GM12878 (cell line): ENCODE measurements around the gene POFUT2. TPM values are rescaled to one million over a fixed set of nuclear protein-coding genes. Genes with fewer than 3 reads are reported as not detected.

Experiments
- ATAC-seq: fragments of 200-7000 bp; cut with Tn5 transposase; 3 replicates; pipeline ENCODE4 v1.9.1; 2020; ENCODE audit warnings: mild to moderate bottlenecking, moderate library complexity
- BruUV-seq: library from RNA; stranded (reverse); fragments of 400-500 nt; replicated peaks from 2 replicates; lab custom pipeline; 2021; lab: Mats Ljungman, UMichigan
- CTCF ChIA-PET: fragments of 300-600 bp; sonication (Branson Sonifier 250); formaldehyde crosslinking; extraction: SDS; loops from one replicate; lab custom pipeline; 2021; ENCODE audit warnings: inconsistent platforms; lab: Yijun Ruan, JAX
- POLR2A ChIA-PET: fragments of 350-600 bp; formaldehyde crosslinking; extraction: SDS; loops from one replicate; lab custom pipeline; 2021; ENCODE audit warnings: inconsistent platforms; lab: Charles Lee
- RAD21 ChIA-PET: fragments of 300-600 bp; sonication (Branson Sonifier 250); formaldehyde crosslinking; loops from one replicate; lab custom pipeline; 2023; ENCODE audit warnings: antibody characterized with exemption; ENCODE audit not compliant: unreplicated experiment; lab: Charles Lee
- SMC1A ChIA-PET: fragments of 300-600 bp; sonication (Branson Sonifier 250); formaldehyde crosslinking; loops from one replicate; lab custom pipeline; 2023; ENCODE audit not compliant: unreplicated experiment, uncharacterized antibody; lab: Charles Lee
- DNase-seq: peaks from one replicate; pipeline ENCODE4 v3.0.0-alpha.2; 2011; ENCODE audit warnings: low read depth, low spot score
- FAIRE-seq: peaks from 3 replicates; lab custom pipeline; 2011; peaks lifted over from hg19 to GRCh38; lab: Jason Lieb, UNC
- H2AFZ ChIP-seq: 2 replicates; pipeline ENCODE4 v1.6.0; 2011; ENCODE audit warnings: low read depth, low read length, control low read depth; ENCODE audit not compliant: control insufficient read depth
- H3K27ac ChIP-seq: 2 replicates; pipeline ENCODE4 v1.5.1; 2011; ENCODE audit warnings: control low read depth; ENCODE audit not compliant: control insufficient read depth, insufficient read depth
- H3K27me3 ChIP-seq, 2 experiments: replicated peaks in 1 of 2; 2 replicates each; pipeline versions ENCODE4 v1.6.0 to v1.6.1; 2011; ENCODE audit warnings: low read length in 1 of 2; ENCODE audit not compliant: control insufficient read depth in 2 of 2, insufficient read depth in 2 of 2
- H3K36me3 ChIP-seq, 2 experiments: 2 replicates each; pipeline ENCODE4 v1.5.1; 2011; ENCODE audit warnings: low read length in 1 of 2; ENCODE audit not compliant: control insufficient read depth in 2 of 2, insufficient read depth in 2 of 2
- H3K4me1 ChIP-seq: 2 replicates; pipeline ENCODE4 v1.6.1; 2011; ENCODE audit warnings: mild to moderate bottlenecking, low read length, moderate library complexity, mixed read lengths; ENCODE audit not compliant: control insufficient read depth, insufficient read depth
- H3K4me2 ChIP-seq: 2 replicates; pipeline ENCODE4 v1.6.0; 2011; ENCODE audit warnings: control low read depth; ENCODE audit not compliant: control insufficient read depth, insufficient read depth
- H3K4me3 ChIP-seq: fragments of 200-600 bp; sonication (generic); 2 replicates; pipeline ENCODE4 v1.5.1; 2016
- H3K79me2 ChIP-seq: 2 replicates; pipeline ENCODE4 v1.6.0; 2011; ENCODE audit warnings: low read length; ENCODE audit not compliant: control insufficient read depth, insufficient read depth
- H3K9ac ChIP-seq: 2 replicates; pipeline ENCODE4 v1.8.0; 2011; ENCODE audit warnings: low read length, control low read depth, mixed read lengths; ENCODE audit not compliant: control insufficient read depth, insufficient read depth
- H3K9me3 ChIP-seq: replicated peaks from 3 replicates; pipeline ENCODE4 v1.5.1; 2011; ENCODE audit warnings: mild to moderate bottlenecking, low read length; ENCODE audit not compliant: control insufficient read depth, insufficient read depth
- H4K20me1 ChIP-seq: 2 replicates; pipeline ENCODE4 v1.6.0; 2011; ENCODE audit not compliant: control insufficient read depth, insufficient read depth
- CEBPB ChIP-seq, 2 experiments: fragments of 150-350 bp in 1 of 2; IDR thresholded peaks; 2 replicates each; pipeline ENCODE4 v1.6.1; 2012 to 2014; ENCODE audit warnings: low read depth in 2 of 2, low read length in 2 of 2, borderline replicate concordance in 1 of 2, inconsistent platforms in 1 of 2
- EED ChIP-seq: sonication (generic); IDR thresholded peaks from 2 replicates; pipeline ENCODE4 v1.6.1; 2016; ENCODE audit warnings: antibody characterized with exemption, low read depth
- HDAC6 ChIP-seq: fragments of 200-600 bp; sonication (generic); IDR thresholded peaks from one replicate; pipeline ENCODE4 v1.8.0; 2017; ENCODE audit warnings: antibody characterized with exemption; ENCODE audit not compliant: unreplicated experiment
- MAX ChIP-seq: IDR thresholded peaks from 2 replicates; pipeline ENCODE4 v1.6.1; 2012; ENCODE audit warnings: low read depth, low read length, improper control_type of control experiment
- NBN ChIP-seq: fragments of 450-650 bp; IDR thresholded peaks from 2 replicates; pipeline ENCODE4 v1.6.1; 2016
- PBX3 ChIP-seq: IDR thresholded peaks from 2 replicates; pipeline ENCODE4 v1.6.1; 2011; ENCODE audit warnings: mild to moderate bottlenecking, low read depth, low read length, moderate library complexity; ENCODE audit not compliant: insufficient replicate concordance
- RELA ChIP-seq: fragments of 450-650 bp; IDR thresholded peaks from 2 replicates; pipeline ENCODE4 v1.8.0; 2014; ENCODE audit warnings: borderline replicate concordance; ENCODE audit not compliant: partially characterized antibody
- ZBTB40 ChIP-seq: fragments of 450-650 bp; IDR thresholded peaks from 2 replicates; pipeline ENCODE4 v1.6.1; 2016; ENCODE audit warnings: mild to moderate bottlenecking, moderate library complexity, borderline replicate concordance
- WGBS: methylation state at CpG from one replicate; pipeline ENCODE4 v1.1.6; 2016; ENCODE audit warnings: low lambda C conversion rate; ENCODE audit not compliant: insufficient replicate concordance, insufficient coverage; ENCODE audit errors: missing lambda C conversion rate; 5-methylcytosine and 5-hydroxymethylcytosine counted together
- in situ Hi-C: fragments of 300-500 bp; cut with MboI; formaldehyde crosslinking; loops from 9 replicates; pipeline ENCODE4 v1.14.3; 2018; ENCODE audit warnings: mixed read lengths
- intact Hi-C: fragments of 100-400 bp; cut with micrococcal nuclease; formaldehyde crosslinking; loops from one replicate; pipeline ENCODE4 v1.14.2; 2022; ENCODE audit not compliant: unreplicated experiment
- polyA plus RNA-seq, 11 experiments: library from polyadenylated mRNA; depleted of rRNA in 4 of 11; unstranded in 6 of 11; stranded (reverse) in 5 of 11; fragments of >200 nt; fragmentation: Nextera tagmentation in 4 of 11; fragmentation: Illumina TruSeq in 1 of 11; extraction: Ambion mirVana in 4 of 11; extraction: Trizol in 1 of 11; gene quantifications; 1 replicate in 1 of 11; 2 replicates in 10 of 11; pipeline versions ENCODE4 v1.2.1 to v1.2.3, GENCODE V29; 2011 to 2016; ENCODE audit warnings: inconsistent platforms in 2 of 11, missing spikeins in 2 of 11, low read depth in 1 of 11
- total RNA-seq, 4 experiments: library from RNA; depleted of rRNA in 3 of 4; stranded (reverse); fragments of >200 nt in 3 of 4; fragmentation: Illumina TruSeq in 1 of 4; extraction: Trizol in 1 of 4; gene quantifications; 2 replicates each; pipeline versions ENCODE4 v1.2.1 to v1.2.3, GENCODE V29; 2013 to 2021

Gene POFUT2
- total and polyA plus RNA-seq, 10 of the 15 experiments (the other 5 are each of a cell fraction or from before 2014, with no cell fraction given), result 1.2 to 15.1 (median 6.8) TPM

GRCh38 chr21:45280969-45281368 lies 6.7 kb downstream of the POFUT2 start:
- H3K4me2 ChIP-seq, result no peak overlapping the region
- no peak for DNase-seq
- H3K79me2 ChIP-seq, result no peaks in the 10 kb centered on the region
- H3K36me3 ChIP-seq, result peaks cover 3 to 6% of the 10 kb centered on the region in 2 experiments; a peak in 3 of 4 replicates
- no peak overlapping the region for H3K27ac ChIP-seq
- H3K4me3 ChIP-seq, result no peak overlapping the region
- H3K27me3 ChIP-seq, result no peaks in the 10 kb centered on the region
- no peaks in the 10 kb centered on the region for H4K20me1 ChIP-seq
- RAD21 ChIA-PET, result no interaction called here
- POLR2A ChIA-PET, result interaction anchor here (0.9 kb wide), 1 partner anchor 216 kb away, joined by 3 read pairs; no protein-coding TSS in a partner anchor
- CTCF ChIA-PET, result no interaction called here
- no peaks in the 10 kb centered on the region for H3K9me3 ChIP-seq
- H2AFZ ChIP-seq, result no peak overlapping the region
- in situ Hi-C loops (no loop called here), intact Hi-C loops (no loop called here)
- WGBS, result 93% methylated on average over 9 of the region's 9 CpGs
- FAIRE-seq, result no peak
- no TSS peak for BruUV-seq
- no peak for TF ChIP-seq MAX
- TF ChIP-seq NBN, result no peak
- no peak for TF ChIP-seq PBX3
- TF ChIP-seq EED, result no peak
- no peaks in the 10 kb centered on the region for H3K4me1 ChIP-seq
- no peak overlapping the region for H3K9ac ChIP-seq
- SMC1A ChIA-PET, result interaction anchor here (1.2 kb wide), 1 partner anchor 9 kb away, joined by 3 read pairs; no protein-coding TSS in a partner anchor
- no peak for ATAC-seq

DNA sequence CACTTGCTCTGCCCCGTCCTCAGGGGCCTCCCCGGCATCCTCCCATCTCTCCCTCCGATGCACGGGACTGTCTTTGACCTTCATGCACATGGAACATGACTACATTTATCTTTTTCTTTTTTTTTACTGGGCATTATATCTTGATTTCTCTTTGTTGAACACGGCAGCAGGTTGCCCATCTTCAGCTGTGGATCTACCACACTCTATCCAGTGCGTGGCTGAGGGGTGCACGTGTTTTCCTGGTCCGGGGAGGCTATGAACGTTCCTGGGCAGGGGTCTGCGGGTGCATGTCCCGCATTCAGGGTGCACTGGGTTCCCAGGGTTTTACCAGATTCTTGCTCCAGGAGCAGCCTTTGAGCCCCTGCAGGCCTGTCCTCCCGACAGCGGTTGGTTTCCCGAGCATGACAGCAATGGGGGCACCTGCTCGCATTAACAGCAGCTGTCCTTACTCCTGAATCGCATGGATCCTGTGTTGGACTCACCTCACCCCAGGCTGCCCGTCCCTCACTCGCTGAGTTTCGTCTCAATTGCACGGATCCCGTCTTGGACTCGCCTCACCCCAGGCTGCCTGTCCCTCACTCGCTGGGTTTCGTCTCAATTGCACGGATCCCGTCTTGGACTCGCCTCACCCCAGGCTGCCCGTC lies 7.4 kb downstream of the POFUT2 start:
- CTCF ChIA-PET, result no interaction called here
- intact Hi-C loops, result no loop called here
- no peak for TF ChIP-seq HDAC6
- TF ChIP-seq RELA, result no peak
- TF ChIP-seq CEBPB (IDR thresholded peaks at IDR 0.05; ENCODE audit: borderline replicate concordance in 1 of 2, low read depth in 2 of 2, low read length in 2 of 2), result no peak
- no peak for TF ChIP-seq ZBTB40

More for the DNA sequence above, 7.4 kb downstream of the POFUT2 start:
- no peak overlapping the region for H3K4me2 ChIP-seq
- H3K4me3 ChIP-seq, result no peak overlapping the region
- peaks cover 3 to 4% of the 10 kb centered on the region in 2 experiments; a peak in 3 of 4 replicates for H3K36me3 ChIP-seq
- no peaks in the 10 kb centered on the region for H3K27me3 ChIP-seq
- in situ Hi-C loops, result no loop called here
- no peaks in the 10 kb centered on the region for H4K20me1 ChIP-seq
- no TSS peak for BruUV-seq
- no peak overlapping the region for H3K27ac ChIP-seq
- ChIA-PET SMC1A (interaction anchor here (1.2 kb wide), 1 partner anchor 8 kb away, joined by 3 read pairs; no protein-coding TSS in a partner anchor), POLR2A (interaction anchor here (0.9 kb wide), 1 partner anchor 216 kb away, joined by 3 read pairs; no protein-coding TSS in a partner anchor), RAD21 (no interaction called here)
- H2AFZ ChIP-seq, result no peak overlapping the region
- DNase-seq (no peak), FAIRE-seq (no peak), ATAC-seq (no peak)
- H3K4me1 ChIP-seq, result no peaks in the 10 kb centered on the region
- no peaks in the 10 kb centered on the region for H3K9me3 ChIP-seq
- H3K9ac ChIP-seq, result no peak overlapping the region
- 98% methylated on average over 28 of the region's 28 CpGs for WGBS
- no peaks in the 10 kb centered on the region for H3K79me2 ChIP-seq
